Hepatic stellate cell (primary cell): ENCODE data around the gene BPIFA2.
"Not testable (repeated sequence)": the region's sequence is repeated elsewhere in the genome, so short reads cannot be mapped to it uniquely, and the experiment has no call there.

ENCODE experiments used
- DNase-seq: peaks from one replicate; pipeline ENCODE4 v3.0.0; 2011; ENCODE audit warnings: low spot score

BPIFA2 gene

GRCh38 chr20:33167859-33168258 is at the start of gene BPIFA2:
TSS of gene BPIFA2 (plus strand) at chr20:33168159. CDS start at chr20:33169146, 987 bp downstream.
- DNase-seq = no peak

GRCh38 chr20:33119725-33120720 is 47.9 kb upstream of the BPIFA2 start:
- no peak for DNase-seq

- no peak for DNase-seq
These were observed 47.0 kb upstream of the BPIFA2 start for GRCh38 chr20:33120934-33121333.

GRCh38 chr20:33122297-33122696 is 45.7 kb upstream of the BPIFA2 start:
- DNase-seq = not testable (repeated sequence)

- DNase-seq = no peak
These were observed 43.7 kb upstream of the BPIFA2 start for GRCh38 chr20:33124261-33124660.

GRCh38 chr20:33124994-33125393 is 43.0 kb upstream of the BPIFA2 start:
- DNase-seq = no peak

- DNase-seq = no peak
These were observed 42.0 kb upstream of the BPIFA2 start for GRCh38 chr20:33125983-33126382.

- DNase-seq = no peak
These were observed 40.4 kb upstream of the BPIFA2 start for GRCh38 chr20:33127422-33128097.

- no peak for DNase-seq
These were observed 37.3 kb upstream of the BPIFA2 start for GRCh38 chr20:33130568-33131061.

- DNase-seq = no peak
These were observed 35.9 kb upstream of the BPIFA2 start for GRCh38 chr20:33131949-33132473.

GRCh38 chr20:33132513-33133372 is 35.2 kb upstream of the BPIFA2 start:
- DNase-seq = no peak

GRCh38 chr20:33133373-33133941 is 34.5 kb upstream of the BPIFA2 start:
- DNase-seq = no peak

GRCh38 chr20:33137195-33137594 is 30.8 kb upstream of the BPIFA2 start:
- no peak for DNase-seq

- DNase-seq = no peak
These were observed 28.5 kb upstream of the BPIFA2 start for GRCh38 chr20:33139467-33139866.

GRCh38 chr20:33145521-33145920 is 22.4 kb upstream of the BPIFA2 start:
- no peak for DNase-seq

GRCh38 chr20:33147299-33147698 is 20.7 kb upstream of the BPIFA2 start:
- DNase-seq = no peak

- no peak for DNase-seq
These were observed 19.9 kb upstream of the BPIFA2 start for GRCh38 chr20:33148040-33148439.

GRCh38 chr20:33154252-33154651 is 13.7 kb upstream of the BPIFA2 start:
- DNase-seq = no peak

- DNase-seq = no peak
These were observed 9.1 kb upstream of the BPIFA2 start for GRCh38 chr20:33158637-33159385.

- no peak for DNase-seq
These were observed 8.2 kb upstream of the BPIFA2 start for GRCh38 chr20:33159713-33160112.

GRCh38 chr20:33160681-33161080 is 7.3 kb upstream of the BPIFA2 start:
- DNase-seq = no peak
